Endothelial cell of umbilical vein (primary cell): ENCODE measurements around the gene VPS35L.

ENCODE experiments used
- EZH2 ChIP-seq: IDR thresholded peaks from 2 replicates; pipeline ENCODE4 v1.6.1; 2012; ENCODE audit warnings: borderline replicate concordance, low read depth, mild to moderate bottlenecking, moderate library complexity, low read length, inconsistent platforms; ENCODE audit not compliant: severe bottlenecking
- FOS ChIP-seq: IDR thresholded peaks from 2 replicates; pipeline ENCODE4 v1.6.1; 2011; ENCODE audit warnings: mild to moderate bottlenecking, low read length, moderate library complexity, borderline replicate concordance; ENCODE audit not compliant: insufficient read depth
- GATA2 ChIP-seq: IDR thresholded peaks from 2 replicates; pipeline ENCODE4 v1.7.0; 2011; ENCODE audit warnings: low read depth, mild to moderate bottlenecking, moderate library complexity, mixed read lengths, low read length; ENCODE audit not compliant: insufficient read length, insufficient read depth
- JUN ChIP-seq: IDR thresholded peaks from 2 replicates; pipeline ENCODE4 v1.6.1; 2011; ENCODE audit warnings: borderline replicate concordance, low read depth; ENCODE audit not compliant: insufficient read length, insufficient read depth
- MYC ChIP-seq: IDR thresholded peaks from one replicate; pipeline ENCODE4 v1.6.1; 2011; ENCODE audit warnings: mild to moderate bottlenecking, low read depth, low read length
- POLR2A ChIP-seq: IDR thresholded peaks from 2 replicates; pipeline ENCODE4 v1.6.1; 2012; ENCODE audit warnings: low read depth, mild to moderate bottlenecking, control low read depth, low read length
- POLR2AphosphoS5 ChIP-seq: IDR thresholded peaks from 2 replicates; pipeline ENCODE4 v1.6.1; 2012; ENCODE audit warnings: low read depth, mild to moderate bottlenecking, control low read depth, low read length, moderate library complexity; ENCODE audit not compliant: insufficient read depth
- TF ChIP-seq, protein P1 (sequence below), 2 donors: IDR thresholded peaks; 1 replicate in 1 of 2; 2 replicates in 1 of 2; pipeline ENCODE4 v1.5.1; 2011; ENCODE audit warnings: low read length in 2 of 2, mild to moderate bottlenecking in 2 of 2, moderate library complexity in 2 of 2, control low read depth in 1 of 2, inconsistent platforms in 1 of 2, low read depth in 1 of 2; ENCODE audit not compliant: insufficient read depth in 1 of 2; ENCODE audit errors: extremely low read depth in 1 of 2
- TF ChIP-seq, protein P2 (sequence below): IDR thresholded peaks from 2 replicates; pipeline ENCODE4 v1.6.1; 2011; ENCODE audit not compliant: insufficient read depth, insufficient read length

DNA sequence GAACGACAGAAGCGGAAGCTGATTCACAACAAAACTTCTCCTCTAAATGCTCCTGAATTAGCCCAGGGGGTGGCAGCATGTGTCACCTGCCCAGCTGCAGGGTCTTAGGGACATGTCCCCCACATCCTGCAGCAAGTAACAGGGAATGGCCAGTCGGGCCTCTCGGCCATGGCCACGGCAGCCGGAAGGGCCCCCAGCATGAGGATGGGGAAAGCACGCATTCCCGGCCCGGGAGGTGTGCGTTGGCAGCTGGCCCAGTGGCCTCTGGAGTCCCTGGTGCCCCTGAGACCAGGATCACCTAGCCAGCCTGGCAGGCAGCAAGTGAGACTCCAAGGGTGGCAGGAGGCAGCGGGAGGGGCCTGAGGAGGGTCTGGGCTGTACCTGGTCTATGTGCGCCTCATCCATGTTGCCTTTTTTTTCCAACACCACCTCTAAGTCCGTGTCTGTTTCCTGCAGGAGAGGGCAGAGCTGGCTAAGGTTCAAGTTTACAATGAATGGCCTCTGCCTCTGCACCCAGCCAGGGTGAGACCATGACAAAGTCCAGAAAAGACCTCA is 155.6 kb downstream of the VPS35L start:
- TF ChIP-seq POLR2AphosphoS5 (no peak), EZH2 (no peak), POLR2A (no peak), FOS (no peak), JUN (no peak), GATA2 (no peak), MYC (no peak)
- TF ChIP-seq, protein P1, sequence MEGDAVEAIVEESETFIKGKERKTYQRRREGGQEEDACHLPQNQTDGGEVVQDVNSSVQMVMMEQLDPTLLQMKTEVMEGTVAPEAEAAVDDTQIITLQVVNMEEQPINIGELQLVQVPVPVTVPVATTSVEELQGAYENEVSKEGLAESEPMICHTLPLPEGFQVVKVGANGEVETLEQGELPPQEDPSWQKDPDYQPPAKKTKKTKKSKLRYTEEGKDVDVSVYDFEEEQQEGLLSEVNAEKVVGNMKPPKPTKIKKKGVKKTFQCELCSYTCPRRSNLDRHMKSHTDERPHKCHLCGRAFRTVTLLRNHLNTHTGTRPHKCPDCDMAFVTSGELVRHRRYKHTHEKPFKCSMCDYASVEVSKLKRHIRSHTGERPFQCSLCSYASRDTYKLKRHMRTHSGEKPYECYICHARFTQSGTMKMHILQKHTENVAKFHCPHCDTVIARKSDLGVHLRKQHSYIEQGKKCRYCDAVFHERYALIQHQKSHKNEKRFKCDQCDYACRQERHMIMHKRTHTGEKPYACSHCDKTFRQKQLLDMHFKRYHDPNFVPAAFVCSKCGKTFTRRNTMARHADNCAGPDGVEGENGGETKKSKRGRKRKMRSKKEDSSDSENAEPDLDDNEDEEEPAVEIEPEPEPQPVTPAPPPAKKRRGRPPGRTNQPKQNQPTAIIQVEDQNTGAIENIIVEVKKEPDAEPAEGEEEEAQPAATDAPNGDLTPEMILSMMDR (IDR thresholded peaks at IDR 0.05; ENCODE audit: extremely low read depth in 1 of 2, insufficient read depth in 1 of 2, low read depth in 1 of 2, low read length in 2 of 2): no peak
- TF ChIP-seq, protein P2, sequence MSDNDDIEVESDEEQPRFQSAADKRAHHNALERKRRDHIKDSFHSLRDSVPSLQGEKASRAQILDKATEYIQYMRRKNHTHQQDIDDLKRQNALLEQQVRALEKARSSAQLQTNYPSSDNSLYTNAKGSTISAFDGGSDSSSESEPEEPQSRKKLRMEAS: no peak
